ENCODE data around the gene FANK1. TPM values are rescaled to one million over a fixed set of nuclear protein-coding genes. Genes with fewer than 3 reads are reported as not detected.

Gene FANK1
- total RNA-seq, 1 experiment from 2014 or later: 2.5 TPM

DNA sequence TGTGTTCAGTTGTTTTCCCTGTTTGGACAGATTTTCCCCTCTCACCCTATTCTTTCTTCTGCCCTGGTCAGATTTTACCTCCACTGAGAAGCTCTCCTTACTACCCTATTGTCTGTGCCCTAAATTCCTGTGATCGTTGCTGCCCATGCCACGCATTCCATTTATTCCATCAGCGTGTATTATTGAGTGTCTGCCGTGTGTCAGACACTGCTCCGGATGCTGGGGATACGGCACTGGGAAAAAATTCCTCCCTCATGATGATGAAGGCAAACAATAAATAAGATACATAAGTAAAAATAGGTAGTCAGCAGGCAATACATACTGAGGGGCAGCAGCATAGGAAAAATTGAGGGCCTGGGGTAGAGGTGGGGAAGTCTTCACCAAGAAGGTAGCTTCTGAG is 86.8 kb downstream of the FANK1 start:
- no peaks in the 10 kb centered on the region for H3K4me1 Mint-ChIP-seq (ENCODE audit: insufficient read depth, unreplicated experiment)
- ChIA-PET CTCF (interaction anchor here (0.5 to 6.2 kb wide), 38 partner anchors 8 to 1927 kb away, joined by 3 to 40 read pairs (median 3); no protein-coding TSS in a partner anchor), POLR2A (no interaction called here)
- no peak for DNase-seq (ENCODE audit: unreplicated experiment)
- no peaks in the 10 kb centered on the region for H3K36me3 Mint-ChIP-seq (ENCODE audit: insufficient read depth, unreplicated experiment)
- H3K9me3 Mint-ChIP-seq (ENCODE audit: unreplicated experiment): no peaks in the 10 kb centered on the region
- intact Hi-C loops (cut with micrococcal nuclease): loop anchor here (2.0 to 10.0 kb wide), 3 partner anchors 48 to 612 kb away; no protein-coding TSS in a partner anchor
- H3K4me3 Mint-ChIP-seq (ENCODE audit: unreplicated experiment): no peak overlapping the region
- TF ChIP-seq, protein P1, sequence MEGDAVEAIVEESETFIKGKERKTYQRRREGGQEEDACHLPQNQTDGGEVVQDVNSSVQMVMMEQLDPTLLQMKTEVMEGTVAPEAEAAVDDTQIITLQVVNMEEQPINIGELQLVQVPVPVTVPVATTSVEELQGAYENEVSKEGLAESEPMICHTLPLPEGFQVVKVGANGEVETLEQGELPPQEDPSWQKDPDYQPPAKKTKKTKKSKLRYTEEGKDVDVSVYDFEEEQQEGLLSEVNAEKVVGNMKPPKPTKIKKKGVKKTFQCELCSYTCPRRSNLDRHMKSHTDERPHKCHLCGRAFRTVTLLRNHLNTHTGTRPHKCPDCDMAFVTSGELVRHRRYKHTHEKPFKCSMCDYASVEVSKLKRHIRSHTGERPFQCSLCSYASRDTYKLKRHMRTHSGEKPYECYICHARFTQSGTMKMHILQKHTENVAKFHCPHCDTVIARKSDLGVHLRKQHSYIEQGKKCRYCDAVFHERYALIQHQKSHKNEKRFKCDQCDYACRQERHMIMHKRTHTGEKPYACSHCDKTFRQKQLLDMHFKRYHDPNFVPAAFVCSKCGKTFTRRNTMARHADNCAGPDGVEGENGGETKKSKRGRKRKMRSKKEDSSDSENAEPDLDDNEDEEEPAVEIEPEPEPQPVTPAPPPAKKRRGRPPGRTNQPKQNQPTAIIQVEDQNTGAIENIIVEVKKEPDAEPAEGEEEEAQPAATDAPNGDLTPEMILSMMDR (IDR thresholded peaks at IDR 0.05; ENCODE audit: unreplicated experiment): no peak
- H3K27me3 Mint-ChIP-seq (ENCODE audit: insufficient read depth, unreplicated experiment): no peaks in the 10 kb centered on the region
- H3K27ac Mint-ChIP-seq (ENCODE audit: low read depth, unreplicated experiment): no peak overlapping the region
- BruUV-seq (replicated peaks): no TSS peak

DNA sequence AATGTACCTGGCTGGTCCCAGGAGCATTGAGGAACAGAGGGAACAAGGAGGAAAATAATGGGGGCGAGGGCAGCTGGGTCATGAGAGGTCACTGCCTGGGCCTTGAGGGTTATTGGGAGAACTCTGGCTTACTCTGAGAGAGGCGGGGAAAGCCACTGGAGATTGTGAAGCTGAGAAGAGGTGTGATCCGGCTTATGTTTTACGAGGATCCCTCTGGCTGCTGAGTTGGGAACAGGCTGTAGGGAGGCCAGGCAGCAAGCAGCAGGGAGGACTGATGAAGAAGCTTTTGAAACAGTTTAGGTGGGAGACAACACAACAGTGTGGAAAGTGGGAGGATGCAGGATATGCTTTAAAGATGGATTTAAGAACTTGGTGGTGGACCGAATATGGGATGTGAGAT is 87.3 kb downstream of the FANK1 start:
- no peaks in the 10 kb centered on the region for H3K9me3 Mint-ChIP-seq (ENCODE audit: unreplicated experiment)
- BruUV-seq (replicated peaks): no TSS peak
- no peaks in the 10 kb centered on the region for H3K36me3 Mint-ChIP-seq (ENCODE audit: insufficient read depth, unreplicated experiment)
- intact Hi-C loops (cut with micrococcal nuclease): loop anchor here (2.0 to 10.0 kb wide), 3 partner anchors 49 to 611 kb away; no protein-coding TSS in a partner anchor
- ChIA-PET CTCF (interaction anchor here (0.6 to 6.2 kb wide), 12 partner anchors 11 to 1870 kb away, joined by 3 to 40 read pairs (median 4); no protein-coding TSS in a partner anchor), POLR2A (no interaction called here)
- TF ChIP-seq, protein P1 (IDR thresholded peaks at IDR 0.05; ENCODE audit: unreplicated experiment): no peak
- H3K4me3 Mint-ChIP-seq (ENCODE audit: unreplicated experiment): no peak overlapping the region
- H3K27me3 Mint-ChIP-seq (ENCODE audit: insufficient read depth, unreplicated experiment): no peaks in the 10 kb centered on the region
- no peak overlapping the region for H3K27ac Mint-ChIP-seq (ENCODE audit: low read depth, unreplicated experiment)
- DNase-seq (ENCODE audit: unreplicated experiment): no peak
- H3K4me1 Mint-ChIP-seq (ENCODE audit: insufficient read depth, unreplicated experiment): no peaks in the 10 kb centered on the region

DNA sequence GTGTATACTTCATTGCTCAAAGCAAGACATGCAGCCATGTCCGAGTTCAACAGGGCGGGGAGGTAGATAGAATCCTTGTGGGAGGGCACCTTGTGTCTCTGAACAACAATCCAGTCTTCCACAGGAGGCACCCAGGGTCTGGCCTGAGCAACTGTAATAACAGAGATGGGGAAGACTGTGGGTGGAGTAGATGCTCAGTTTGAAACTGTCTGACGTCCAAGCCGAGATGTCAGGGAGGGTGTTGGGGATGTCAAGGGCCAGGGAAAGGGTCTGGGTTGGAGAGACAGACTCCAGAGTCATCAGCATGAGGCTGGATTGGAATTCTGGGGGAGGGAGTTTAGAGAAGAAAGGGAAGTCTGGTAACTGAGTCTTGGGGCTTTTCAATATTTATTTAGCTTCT is 88.0 kb downstream of the FANK1 start:
- Mint-ChIP-seq H3K27me3 (ENCODE audit: insufficient read depth, unreplicated experiment) (no peaks in the 10 kb centered on the region), H3K9me3 (ENCODE audit: unreplicated experiment) (no peaks in the 10 kb centered on the region), H3K36me3 (ENCODE audit: insufficient read depth, unreplicated experiment) (no peaks in the 10 kb centered on the region), H3K4me3 (ENCODE audit: unreplicated experiment) (no peak overlapping the region), H3K27ac (ENCODE audit: low read depth, unreplicated experiment) (no peak overlapping the region), H3K4me1 (ENCODE audit: insufficient read depth, unreplicated experiment) (no peaks in the 10 kb centered on the region)
- ChIA-PET CTCF (interaction anchor here (3.0 to 6.2 kb wide), 2 partner anchors 50 to 520 kb away, joined by 29 to 40 read pairs; no protein-coding TSS in a partner anchor), POLR2A (no interaction called here)
- TF ChIP-seq, protein P1 (IDR thresholded peaks at IDR 0.05; ENCODE audit: unreplicated experiment): no peak
- BruUV-seq (replicated peaks): no TSS peak
- DNase-seq (ENCODE audit: unreplicated experiment): no peak
- intact Hi-C loops (cut with micrococcal nuclease): loop anchor here (10.0 kb wide), 1 partner anchor 610 kb away; no protein-coding TSS in a partner anchor

DNA sequence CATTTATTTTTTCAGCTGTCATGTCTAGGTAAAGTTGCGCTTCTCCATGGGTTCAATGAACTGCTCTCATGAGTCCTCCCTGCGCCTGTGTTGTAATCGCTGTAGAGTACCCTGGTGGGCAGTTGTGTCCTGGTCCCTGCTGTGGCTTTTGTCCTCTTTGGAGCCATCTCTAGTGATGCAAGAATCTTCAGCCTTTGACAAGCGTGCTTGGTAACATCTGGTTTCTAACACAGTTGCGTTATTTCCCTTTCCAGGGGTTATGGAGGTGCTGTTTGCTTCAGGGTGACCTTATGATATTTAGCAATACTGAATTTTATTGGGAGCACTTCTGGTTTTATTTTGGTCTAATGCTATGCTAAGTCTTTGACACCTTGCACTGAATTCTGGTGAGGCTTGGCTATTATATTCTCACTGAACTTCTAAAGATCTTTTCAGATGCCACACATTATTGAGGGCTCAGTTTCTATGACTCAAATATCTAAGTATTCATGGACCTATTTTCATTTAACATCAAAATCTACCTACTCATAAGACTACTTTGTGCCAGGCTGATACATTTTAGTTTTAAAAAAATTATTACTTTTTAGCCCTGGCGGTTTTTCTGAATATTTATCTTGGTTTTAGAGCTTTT is 88.6 kb downstream of the FANK1 start:
- Mint-ChIP-seq H3K4me1 (ENCODE audit: insufficient read depth, unreplicated experiment) (no peaks in the 10 kb centered on the region), H3K36me3 (ENCODE audit: insufficient read depth, unreplicated experiment) (no peaks in the 10 kb centered on the region), H3K27me3 (ENCODE audit: insufficient read depth, unreplicated experiment) (no peaks in the 10 kb centered on the region), H3K9me3 (ENCODE audit: unreplicated experiment) (no peaks in the 10 kb centered on the region), H3K4me3 (ENCODE audit: unreplicated experiment) (no peak overlapping the region), H3K27ac (ENCODE audit: low read depth, unreplicated experiment) (no peak overlapping the region)
- CTCF ChIA-PET: interaction anchor here (1.0 to 6.2 kb wide), 3 partner anchors 8 to 519 kb away, joined by 3 to 40 read pairs (median 3); no protein-coding TSS in a partner anchor
- TF ChIP-seq, protein P1 (IDR thresholded peaks at IDR 0.05; ENCODE audit: unreplicated experiment): no peak
- no peak for DNase-seq (ENCODE audit: unreplicated experiment)
- BruUV-seq (replicated peaks): no TSS peak
- POLR2A ChIA-PET: no interaction called here
- intact Hi-C loops (cut with micrococcal nuclease): loop anchor here (10.0 kb wide), 1 partner anchor 610 kb away; no protein-coding TSS in a partner anchor
